Stimulated activated CD4-positive, alpha-beta T cell treated with anti-CD3 and anti-CD28 coated beads, Interleukin-12 subunit alpha, Interleukin-12 subunit beta, amount 100 ng/mL, for 4 hours (primary cell): ENCODE measurements around the gene CBX8.

Experiments
- DNase-seq: peaks from one replicate; pipeline ENCODE4 v3.0.0-alpha.2; 2020

Gene CBX8

GRCh38 chr17:79796763-79797491, at the start of gene CBX8:
Gene CBX8 (minus strand): TSS chr17:79797077. CDS start chr17:79796998, 79 bp downstream.
- peak; percentile 99 for DNase-seq

GRCh38 chr17:79845601-79845949, 48.7 kb upstream of the CBX8 start:
- no peak for DNase-seq

GRCh38 chr17:79844869-79845600, 48.2 kb upstream of the CBX8 start:
- peak; percentile 55 for DNase-seq

GRCh38 chr17:79843816-79844800, 47.2 kb upstream of the CBX8 start:
- no peak for DNase-seq

GRCh38 chr17:79843474-79843815, 46.6 kb upstream of the CBX8 start:
- DNase-seq, result no peak

GRCh38 chr17:79842656-79843473, 46.0 kb upstream of the CBX8 start:
- no peak for DNase-seq

- no peak for DNase-seq
Measured at GRCh38 chr17:79842136-79842655, 45.3 kb upstream of the CBX8 start.

GRCh38 chr17:79841369-79842135, 44.7 kb upstream of the CBX8 start:
- no peak for DNase-seq

GRCh38 chr17:79840989-79841286, 44.1 kb upstream of the CBX8 start:
- no peak for DNase-seq

GRCh38 chr17:79840269-79840988, 43.6 kb upstream of the CBX8 start:
- DNase-seq, result no peak

- DNase-seq, result peak; percentile 88
Measured at GRCh38 chr17:79839356-79840268, 42.7 kb upstream of the CBX8 start, which contains the start of gene CBX4. Gene CBX4 (minus strand): TSS chr17:79839440. CDS start chr17:79839251, 189 bp downstream.

GRCh38 chr17:79838522-79839274, 41.8 kb upstream of the CBX8 start:
- DNase-seq, result peak; percentile 43

- no peak for DNase-seq
Measured at GRCh38 chr17:79837888-79838521, 41.1 kb upstream of the CBX8 start.

- peak; percentile 22 for DNase-seq
Measured at GRCh38 chr17:79836972-79837887, 40.4 kb upstream of the CBX8 start.

GRCh38 chr17:79836510-79836971, 39.7 kb upstream of the CBX8 start:
- no peak for DNase-seq

- DNase-seq, result no peak
Measured at GRCh38 chr17:79835953-79836509, 39.2 kb upstream of the CBX8 start.

GRCh38 chr17:79835470-79835899, 38.6 kb upstream of the CBX8 start:
- DNase-seq, result no peak
